Measurements from ENCODE around the gene ENOX2. TPM values are rescaled to one million over a fixed set of nuclear protein-coding genes. Genes with fewer than 3 reads are reported as not detected.

The ENOX2 gene
- total RNA-seq, 3 donors from 2014 or later, result 11.5 to 20.3 (median 15.2) TPM

GRCh38 chrX:130909469-130910136 is 6.6 kb upstream of the ENOX2 start:
- Histone ChIP-seq H3K4me3 (no peak overlapping the region), H3K36me3 (no peaks in the 10 kb centered on the region), H3K27ac (no peak overlapping the region), H3K9me3 (no peaks in the 10 kb centered on the region), H3K27me3 (peaks cover 0 to 17% of the 10 kb centered on the region in 2 donors), H3K4me1 (no peaks in the 10 kb centered on the region)
- TF ChIP-seq CTCF (IDR thresholded peaks at IDR 0.05), result no peak
- no peak for TF ChIP-seq POLR2A (IDR thresholded peaks at IDR 0.05)
- TF ChIP-seq POLR2AphosphoS5 (IDR thresholded peaks at IDR 0.05), result no peak
- intact Hi-C loops (cut with DNase I; ENCODE audit: low total_unique reads), result no loop called here
- no peak for DNase-seq (ENCODE audit: low spot score in 2 of 2)

- H3K27ac ChIP-seq, result no peak overlapping the region
- H3K36me3 ChIP-seq, result no peaks in the 10 kb centered on the region
- intact Hi-C loops (cut with DNase I; ENCODE audit: low total_unique reads), result no loop called here
- peaks cover 0 to 15% of the 10 kb centered on the region in 2 donors for H3K27me3 ChIP-seq
- TF ChIP-seq POLR2A (IDR thresholded peaks at IDR 0.05) (no peak), CTCF (IDR thresholded peaks at IDR 0.05) (no peak), POLR2AphosphoS5 (IDR thresholded peaks at IDR 0.05) (no peak)
- no peak overlapping the region for H3K4me3 ChIP-seq
- no peaks in the 10 kb centered on the region for H3K4me1 ChIP-seq
- no peak for DNase-seq (ENCODE audit: low spot score in 2 of 2)
- no peaks in the 10 kb centered on the region for H3K9me3 ChIP-seq
Measured at GRCh38 chrX:130906776-130907175, 3.8 kb upstream of the ENOX2 start.

- H3K27ac ChIP-seq, result no peak overlapping the region
- intact Hi-C loops (cut with DNase I; ENCODE audit: low total_unique reads), result no loop called here
- no peak for DNase-seq (ENCODE audit: low spot score in 2 of 2)
Measured at GRCh38 chrX:130902446-130902782, 595 bp downstream of the ENOX2 start.

GRCh38 chrX:130896802-130897501 is 6.1 kb downstream of the ENOX2 start:
- Histone ChIP-seq H3K27ac (no peak overlapping the region), H3K4me3 (no peak overlapping the region), H3K36me3 (no peaks in the 10 kb centered on the region), H3K4me1 (no peaks in the 10 kb centered on the region), H3K9me3 (no peaks in the 10 kb centered on the region), H3K27me3 (peaks cover 0 to 24% of the 10 kb centered on the region in 2 donors)
- no peak for TF ChIP-seq CTCF (IDR thresholded peaks at IDR 0.05)
- no peak for TF ChIP-seq POLR2AphosphoS5 (IDR thresholded peaks at IDR 0.05)
- TF ChIP-seq POLR2A (IDR thresholded peaks at IDR 0.05), result no peak
- intact Hi-C loops (cut with DNase I; ENCODE audit: low total_unique reads), result no loop called here
- DNase-seq (ENCODE audit: low spot score in 2 of 2), result no peak

More at GRCh38 chrX:130902446-130902782, 595 bp downstream of the ENOX2 start:
- Histone ChIP-seq H3K27me3 (peaks cover 0 to 27% of the 10 kb centered on the region in 2 donors), H3K36me3 (no peaks in the 10 kb centered on the region), H3K9me3 (no peaks in the 10 kb centered on the region), H3K4me3 (peak overlapping the region; percentile 60 to 64 (median 63)), H3K4me1 (no peaks in the 10 kb centered on the region)
- no peak for TF ChIP-seq POLR2A (IDR thresholded peaks at IDR 0.05)
- TF ChIP-seq POLR2AphosphoS5 (IDR thresholded peaks at IDR 0.05), result no peak
- TF ChIP-seq CTCF (IDR thresholded peaks at IDR 0.05), result no peak

- intact Hi-C loops (cut with DNase I; ENCODE audit: low total_unique reads), result no loop called here
- Histone ChIP-seq H3K4me3 (no peak overlapping the region), H3K4me1 (no peaks in the 10 kb centered on the region), H3K27me3 (peaks cover 0 to 25% of the 10 kb centered on the region in 2 donors), H3K27ac (no peak overlapping the region), H3K9me3 (no peaks in the 10 kb centered on the region), H3K36me3 (no peaks in the 10 kb centered on the region)
- no peak for DNase-seq (ENCODE audit: low spot score in 2 of 2)
- TF ChIP-seq POLR2A (IDR thresholded peaks at IDR 0.05) (no peak), POLR2AphosphoS5 (IDR thresholded peaks at IDR 0.05) (no peak), CTCF (IDR thresholded peaks at IDR 0.05) (no peak)
Measured at GRCh38 chrX:130896026-130896425, 7.0 kb downstream of the ENOX2 start.
